Vagina (tissue), 2 donors: ENCODE results near the gene LSP1.

ENCODE experiments used
- POLR2AphosphoS5 ChIP-seq, 2 donors: sonication (generic); formaldehyde crosslinking; IDR thresholded peaks; one replicate each; pipeline ENCODE4 v1.9.0; 2017; ENCODE audit warnings: antibody characterized with exemption in 2 of 2, mild to moderate bottlenecking in 2 of 2, low read depth in 1 of 2; ENCODE audit not compliant: insufficient read depth in 1 of 2
- TF ChIP-seq, protein P1 (sequence below), 3 experiments: fragments of 450-650 bp in 2 of 3; fragments of 200-600 bp in 1 of 3; sonication (generic) in 1 of 3; IDR thresholded peaks; one replicate each; pipeline ENCODE4 v1.5.1; 2017 to 2019; ENCODE audit warnings: antibody characterized with exemption in 3 of 3, mild to moderate bottlenecking in 2 of 3, moderate library complexity in 2 of 3

DNA sequence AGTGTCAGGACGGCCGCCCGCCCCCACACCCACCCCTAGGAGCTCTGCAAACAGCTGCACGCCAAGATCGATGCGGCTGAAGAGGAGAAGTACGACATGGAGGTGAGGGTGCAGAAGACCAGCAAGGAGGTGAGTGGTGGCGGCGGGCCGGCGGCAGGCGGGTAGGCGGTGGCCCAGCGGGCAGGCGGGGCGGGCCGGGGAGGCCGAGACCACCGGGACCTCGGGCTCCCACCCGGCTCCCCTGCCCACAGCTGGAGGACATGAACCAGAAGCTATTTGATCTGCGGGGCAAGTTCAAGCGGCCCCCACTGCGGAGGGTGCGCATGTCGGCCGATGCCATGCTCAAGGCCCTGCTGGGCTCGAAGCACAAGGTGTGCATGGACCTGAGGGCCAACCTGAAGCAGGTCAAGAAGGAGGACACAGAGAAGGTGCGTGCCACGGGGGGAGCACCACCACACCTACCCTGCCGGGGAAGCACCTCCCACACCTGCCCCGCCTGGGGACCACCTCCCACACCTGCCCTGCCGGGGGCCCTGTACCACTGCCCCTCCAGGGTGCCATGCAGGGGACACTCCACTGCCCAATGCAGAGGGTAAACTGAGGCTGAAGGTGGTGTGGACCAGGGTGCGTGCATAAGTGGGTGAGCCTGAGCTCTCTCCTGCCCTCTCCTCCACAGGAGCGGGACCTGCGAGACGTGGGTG is 12.0 kb upstream of the LSP1 start:
- TF ChIP-seq, protein P1, sequence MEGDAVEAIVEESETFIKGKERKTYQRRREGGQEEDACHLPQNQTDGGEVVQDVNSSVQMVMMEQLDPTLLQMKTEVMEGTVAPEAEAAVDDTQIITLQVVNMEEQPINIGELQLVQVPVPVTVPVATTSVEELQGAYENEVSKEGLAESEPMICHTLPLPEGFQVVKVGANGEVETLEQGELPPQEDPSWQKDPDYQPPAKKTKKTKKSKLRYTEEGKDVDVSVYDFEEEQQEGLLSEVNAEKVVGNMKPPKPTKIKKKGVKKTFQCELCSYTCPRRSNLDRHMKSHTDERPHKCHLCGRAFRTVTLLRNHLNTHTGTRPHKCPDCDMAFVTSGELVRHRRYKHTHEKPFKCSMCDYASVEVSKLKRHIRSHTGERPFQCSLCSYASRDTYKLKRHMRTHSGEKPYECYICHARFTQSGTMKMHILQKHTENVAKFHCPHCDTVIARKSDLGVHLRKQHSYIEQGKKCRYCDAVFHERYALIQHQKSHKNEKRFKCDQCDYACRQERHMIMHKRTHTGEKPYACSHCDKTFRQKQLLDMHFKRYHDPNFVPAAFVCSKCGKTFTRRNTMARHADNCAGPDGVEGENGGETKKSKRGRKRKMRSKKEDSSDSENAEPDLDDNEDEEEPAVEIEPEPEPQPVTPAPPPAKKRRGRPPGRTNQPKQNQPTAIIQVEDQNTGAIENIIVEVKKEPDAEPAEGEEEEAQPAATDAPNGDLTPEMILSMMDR (IDR thresholded peaks at IDR 0.05) = no peak
- TF ChIP-seq POLR2AphosphoS5 (IDR thresholded peaks at IDR 0.05; ENCODE audit: insufficient read depth in 1 of 2, low read depth in 1 of 2) = no peak
